Astrocyte (in vitro differentiated cells and primary cell): ENCODE data around the gene AFF2. TPM values are rescaled to one million over a fixed set of nuclear protein-coding genes. Genes with fewer than 3 reads are reported as not detected.

Source experiments
- DNase-seq: peaks from one replicate; pipeline ENCODE4 v3.0.0-alpha.2; 2010; ENCODE audit warnings: low read depth
- FAIRE-seq: peaks from 2 replicates; lab custom pipeline; 2011; peaks lifted over from hg19 to GRCh38; lab: Jason Lieb, UNC
- H2AFZ ChIP-seq: 2 replicates; pipeline ENCODE4 v1.6.0; 2012; ENCODE audit warnings: low read depth, low read length, inconsistent platforms
- H3K27ac ChIP-seq: 2 replicates; pipeline ENCODE4 v1.5.1; 2011; ENCODE audit warnings: low read depth, low read length, inconsistent platforms
- H3K27me3 ChIP-seq: 2 replicates; pipeline ENCODE4 v1.6.0; 2011; ENCODE audit warnings: low read length, inconsistent platforms; ENCODE audit not compliant: insufficient read depth
- H3K36me3 ChIP-seq: 2 replicates; pipeline ENCODE4 v1.5.1; 2011; ENCODE audit warnings: low read length, inconsistent platforms; ENCODE audit not compliant: insufficient read depth
- H3K4me1 ChIP-seq: 2 replicates; pipeline ENCODE4 v1.5.1; 2011; ENCODE audit warnings: low read length, inconsistent platforms; ENCODE audit not compliant: insufficient read depth
- H3K4me2 ChIP-seq: 2 replicates; pipeline ENCODE4 v1.6.0; 2012; ENCODE audit warnings: low read length, inconsistent platforms
- H3K4me3 ChIP-seq: 2 replicates; pipeline ENCODE4 v1.5.1; 2011; ENCODE audit warnings: low read depth, mild to moderate bottlenecking, low read length, inconsistent platforms; ENCODE audit not compliant: insufficient read depth
- H3K79me2 ChIP-seq: 2 replicates; pipeline ENCODE4 v1.6.0; 2012; ENCODE audit warnings: mild to moderate bottlenecking, low read length, inconsistent platforms; ENCODE audit not compliant: insufficient read depth
- H3K9ac ChIP-seq: 2 replicates; pipeline ENCODE4 v1.6.0; 2012; ENCODE audit warnings: mild to moderate bottlenecking, low read length, inconsistent platforms
- H3K9me3 ChIP-seq: 2 replicates; pipeline ENCODE4 v1.5.1; 2012; ENCODE audit warnings: low read depth, mild to moderate bottlenecking, low read length, inconsistent platforms; ENCODE audit not compliant: insufficient read depth
- H4K20me1 ChIP-seq: 2 replicates; pipeline ENCODE4 v1.6.0; 2012; ENCODE audit warnings: low read length, inconsistent platforms; ENCODE audit not compliant: insufficient read depth
- H3K27ac Mint-ChIP-seq: one replicate; pipeline ENCODE4 v1.8.0; 2021; ENCODE audit warnings: mild to moderate bottlenecking, mixed read lengths; ENCODE audit not compliant: unreplicated experiment
- H3K27me3 Mint-ChIP-seq: one replicate; pipeline ENCODE4 v1.8.0; 2021; ENCODE audit warnings: low read depth, mixed read lengths; ENCODE audit not compliant: unreplicated experiment
- H3K36me3 Mint-ChIP-seq: one replicate; pipeline ENCODE4 v1.8.0; 2021; ENCODE audit warnings: low read depth, mixed read lengths; ENCODE audit not compliant: unreplicated experiment
- H3K4me1 Mint-ChIP-seq: one replicate; pipeline ENCODE4 v1.8.0; 2021; ENCODE audit warnings: low read depth, mixed read lengths; ENCODE audit not compliant: unreplicated experiment
- H3K4me3 Mint-ChIP-seq: one replicate; pipeline ENCODE4 v1.8.0; 2021; ENCODE audit warnings: mild to moderate bottlenecking, moderate library complexity, mixed read lengths; ENCODE audit not compliant: unreplicated experiment
- H3K9me3 Mint-ChIP-seq: one replicate; pipeline ENCODE4 v1.8.0; 2021; ENCODE audit warnings: mild to moderate bottlenecking, mixed read lengths; ENCODE audit not compliant: unreplicated experiment
- CTCF ChIP-seq: IDR thresholded peaks from 2 replicates; pipeline ENCODE4 v1.5.1; 2011; ENCODE audit warnings: low read depth, mild to moderate bottlenecking, inconsistent platforms, low read length, moderate library complexity; ENCODE audit not compliant: insufficient read depth
- EZH2 ChIP-seq: IDR thresholded peaks from 2 replicates; pipeline ENCODE4 v1.6.1; 2012; ENCODE audit warnings: mild to moderate bottlenecking, low read length, inconsistent platforms; ENCODE audit not compliant: insufficient read depth
- total RNA-seq: library from RNA; stranded (reverse); gene quantifications from 2 replicates; pipeline ENCODE4 v1.2.1, GENCODE V29; 2021

The AFF2 gene
- total RNA-seq, 1 donor from 2014 or later, result 8.3 TPM

GRCh38 chrX:148555101-148555500 is 54.7 kb downstream of the AFF2 start:
- Mint-ChIP-seq H3K4me3 (no peak overlapping the region), H3K9me3 (no peaks in the 10 kb centered on the region), H3K27ac (no peak overlapping the region), H3K27me3 (no peaks in the 10 kb centered on the region), H3K4me1 (peaks cover 10% of the 10 kb centered on the region), H3K36me3 (no peaks in the 10 kb centered on the region)
- no peaks in the 10 kb centered on the region for H3K4me1 ChIP-seq
- no peaks in the 10 kb centered on the region for H3K9me3 ChIP-seq
- no peaks in the 10 kb centered on the region for H3K27me3 ChIP-seq
- no peak overlapping the region for H2AFZ ChIP-seq
- no peak overlapping the region for H3K4me3 ChIP-seq
- TF ChIP-seq CTCF, result no peak
- TF ChIP-seq EZH2, result no peak
- H3K9ac ChIP-seq, result no peak overlapping the region
- no peaks in the 10 kb centered on the region for H3K36me3 ChIP-seq
- DNase-seq (no peak), FAIRE-seq (peak; percentile 59)
- H4K20me1 ChIP-seq, result no peaks in the 10 kb centered on the region
- H3K79me2 ChIP-seq, result no peaks in the 10 kb centered on the region
- no peak overlapping the region for H3K4me2 ChIP-seq
- no peak overlapping the region for H3K27ac ChIP-seq

GRCh38 chrX:148555571-148556243 is 55.3 kb downstream of the AFF2 start:
- Mint-ChIP-seq H3K27me3 (no peaks in the 10 kb centered on the region), H3K27ac (no peak overlapping the region), H3K4me3 (no peak overlapping the region), H3K4me1 (peaks cover 10% of the 10 kb centered on the region), H3K9me3 (no peaks in the 10 kb centered on the region), H3K36me3 (no peaks in the 10 kb centered on the region)
- no peak overlapping the region for H2AFZ ChIP-seq
- H3K4me1 ChIP-seq, result no peaks in the 10 kb centered on the region
- no peaks in the 10 kb centered on the region for H3K36me3 ChIP-seq
- H3K4me2 ChIP-seq, result no peak overlapping the region
- H4K20me1 ChIP-seq, result no peaks in the 10 kb centered on the region
- no peak overlapping the region for H3K4me3 ChIP-seq
- no peaks in the 10 kb centered on the region for H3K79me2 ChIP-seq
- H3K9me3 ChIP-seq, result no peaks in the 10 kb centered on the region
- FAIRE-seq (no peak), DNase-seq (no peak)
- no peak for TF ChIP-seq EZH2
- TF ChIP-seq CTCF, result no peak
- H3K27ac ChIP-seq, result no peak overlapping the region
- H3K9ac ChIP-seq, result no peak overlapping the region
- H3K27me3 ChIP-seq, result no peaks in the 10 kb centered on the region

GRCh38 chrX:148556498-148556897 is 56.1 kb downstream of the AFF2 start:
- Histone ChIP-seq H3K27ac (no peak overlapping the region), H3K27me3 (no peaks in the 10 kb centered on the region), H3K4me3 (no peak overlapping the region), H2AFZ (no peak overlapping the region), H3K79me2 (no peaks in the 10 kb centered on the region), H4K20me1 (no peaks in the 10 kb centered on the region), H3K9ac (no peak overlapping the region), H3K4me1 (no peaks in the 10 kb centered on the region), H3K4me2 (no peak overlapping the region), H3K36me3 (no peaks in the 10 kb centered on the region), H3K9me3 (no peaks in the 10 kb centered on the region)
- no peak overlapping the region for H3K4me3 Mint-ChIP-seq
- H3K4me1 Mint-ChIP-seq, result peaks cover 10% of the 10 kb centered on the region
- no peak overlapping the region for H3K27ac Mint-ChIP-seq
- DNase-seq (no peak), FAIRE-seq (no peak)
- TF ChIP-seq CTCF (no peak), EZH2 (no peak)
- H3K27me3 Mint-ChIP-seq, result no peaks in the 10 kb centered on the region
- H3K9me3 Mint-ChIP-seq, result no peaks in the 10 kb centered on the region
- H3K36me3 Mint-ChIP-seq, result no peaks in the 10 kb centered on the region
